Measurements from ENCODE around the gene GPSM1. TPM values are rescaled to one million over a fixed set of nuclear protein-coding genes. Genes with fewer than 3 reads are reported as not detected.
A peak's percentile ranks its signal among the peaks of the same experiment; 100 is the strongest.

Gene GPSM1
- total RNA-seq, 3 donors from 2014 or later = 2.4 to 15.0 (median 4.2) TPM

- no peaks in the 10 kb centered on the region for H3K9me3 ChIP-seq
- TF ChIP-seq, protein P1, sequence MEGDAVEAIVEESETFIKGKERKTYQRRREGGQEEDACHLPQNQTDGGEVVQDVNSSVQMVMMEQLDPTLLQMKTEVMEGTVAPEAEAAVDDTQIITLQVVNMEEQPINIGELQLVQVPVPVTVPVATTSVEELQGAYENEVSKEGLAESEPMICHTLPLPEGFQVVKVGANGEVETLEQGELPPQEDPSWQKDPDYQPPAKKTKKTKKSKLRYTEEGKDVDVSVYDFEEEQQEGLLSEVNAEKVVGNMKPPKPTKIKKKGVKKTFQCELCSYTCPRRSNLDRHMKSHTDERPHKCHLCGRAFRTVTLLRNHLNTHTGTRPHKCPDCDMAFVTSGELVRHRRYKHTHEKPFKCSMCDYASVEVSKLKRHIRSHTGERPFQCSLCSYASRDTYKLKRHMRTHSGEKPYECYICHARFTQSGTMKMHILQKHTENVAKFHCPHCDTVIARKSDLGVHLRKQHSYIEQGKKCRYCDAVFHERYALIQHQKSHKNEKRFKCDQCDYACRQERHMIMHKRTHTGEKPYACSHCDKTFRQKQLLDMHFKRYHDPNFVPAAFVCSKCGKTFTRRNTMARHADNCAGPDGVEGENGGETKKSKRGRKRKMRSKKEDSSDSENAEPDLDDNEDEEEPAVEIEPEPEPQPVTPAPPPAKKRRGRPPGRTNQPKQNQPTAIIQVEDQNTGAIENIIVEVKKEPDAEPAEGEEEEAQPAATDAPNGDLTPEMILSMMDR (IDR thresholded peaks at IDR 0.05) = no peak
- H3K4me3 ChIP-seq = no peak overlapping the region
- ATAC-seq (no peak), DNase-seq (peak in 1 of 3 donors; percentile 22)
- H3K4me1 ChIP-seq (ENCODE audit: low read depth) = peaks cover 9% of the 10 kb centered on the region
- intact Hi-C loops (cut with DNase I, micrococcal nuclease) = no loop called here
- no peaks in the 10 kb centered on the region for H3K36me3 ChIP-seq (ENCODE audit: low read depth)
These were observed 26.5 kb upstream of the GPSM1 start for GRCh38 chr9:136300866-136301265.

DNA sequence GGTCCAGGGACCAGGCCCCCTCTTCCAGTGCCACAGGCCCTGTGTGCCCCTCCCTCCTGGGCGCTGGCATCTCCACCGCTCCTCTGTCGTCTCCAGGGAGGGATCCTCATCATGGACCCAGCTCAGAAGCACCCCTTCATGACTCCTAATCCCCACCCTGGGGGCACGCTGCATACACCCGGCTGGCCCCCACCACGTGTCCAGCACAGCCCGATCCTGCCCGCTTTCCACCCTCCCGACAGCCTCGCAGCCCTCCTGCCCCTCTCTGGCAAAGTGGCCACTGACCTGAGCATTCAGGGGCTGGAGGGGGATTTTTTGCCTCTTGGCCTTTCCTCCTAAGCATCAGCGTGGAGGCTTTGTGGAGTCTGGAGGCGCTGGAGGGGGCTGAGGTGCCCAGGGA lies 24.8 kb upstream of the GPSM1 start:
- no peak overlapping the region for H3K4me3 ChIP-seq
- DNase-seq = no peak
- no peaks in the 10 kb centered on the region for H3K9me3 ChIP-seq
- intact Hi-C loops (cut with DNase I, micrococcal nuclease) = no loop called here
- no peak for ATAC-seq
- TF ChIP-seq, protein P1 (IDR thresholded peaks at IDR 0.05) = no peak
- no peaks in the 10 kb centered on the region for H3K36me3 ChIP-seq (ENCODE audit: low read depth)
- H3K4me1 ChIP-seq (ENCODE audit: low read depth) = no peaks in the 10 kb centered on the region

GRCh38 chr9:136303066-136303824 lies 24.1 kb upstream of the GPSM1 start:
- TF ChIP-seq, protein P1 (IDR thresholded peaks at IDR 0.05) = no peak
- Histone ChIP-seq H3K4me3 (no peak overlapping the region), H3K4me1 (ENCODE audit: low read depth) (no peaks in the 10 kb centered on the region), H3K9me3 (no peaks in the 10 kb centered on the region), H3K36me3 (ENCODE audit: low read depth) (no peaks in the 10 kb centered on the region)
- intact Hi-C loops (cut with DNase I, micrococcal nuclease) = no loop called here
- ATAC-seq (no peak), DNase-seq (peak in 1 of 3 donors; percentile 47)

GRCh38 chr9:136303825-136304416 lies 23.4 kb upstream of the GPSM1 start, which contains the start of gene CCDC187:
Gene CCDC187, minus strand, starts transcription at chr9:136304094. Its CDS starts 264 bp downstream, at chr9:136303830.
- DNase-seq (no peak), ATAC-seq (no peak)
- Histone ChIP-seq H3K9me3 (no peaks in the 10 kb centered on the region), H3K36me3 (ENCODE audit: low read depth) (no peaks in the 10 kb centered on the region), H3K4me3 (no peak within 1 kb of the TSS), H3K4me1 (ENCODE audit: low read depth) (no peaks in the 10 kb centered on the region)
- TF ChIP-seq, protein P1 (IDR thresholded peaks at IDR 0.05) = no peak
- intact Hi-C loops (cut with DNase I, micrococcal nuclease) = no loop called here

DNA sequence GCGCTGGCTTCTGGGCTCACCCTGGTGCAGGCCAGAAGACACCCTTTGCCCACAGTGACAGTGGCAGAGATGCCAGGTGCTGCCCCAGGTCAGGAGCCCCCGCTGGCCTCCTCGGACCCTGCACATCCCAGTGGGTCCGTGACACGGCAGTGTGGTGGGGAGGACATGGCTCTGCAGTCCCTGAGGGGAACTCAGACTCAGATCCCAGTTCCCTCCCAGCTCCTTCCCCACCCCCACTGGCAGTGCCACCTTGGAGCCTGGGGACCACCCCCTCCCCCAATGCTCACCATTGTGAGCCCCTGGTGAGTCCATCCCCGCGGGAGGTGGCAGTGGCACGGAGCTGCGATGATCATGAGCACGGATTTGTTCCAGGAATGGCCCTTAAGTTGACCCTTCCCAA lies 22.9 kb upstream of the GPSM1 start:
- TF ChIP-seq, protein P1 (IDR thresholded peaks at IDR 0.05) = no peak
- ATAC-seq (no peak), DNase-seq (no peak)
- Histone ChIP-seq H3K9me3 (no peaks in the 10 kb centered on the region), H3K4me1 (ENCODE audit: low read depth) (no peaks in the 10 kb centered on the region), H3K4me3 (no peak overlapping the region), H3K36me3 (ENCODE audit: low read depth) (no peaks in the 10 kb centered on the region)
- intact Hi-C loops (cut with DNase I, micrococcal nuclease) = no loop called here

Data from mucosa of descending colon (tissue), 3 donors.